Measurements from ENCODE around the gene ACD. TPM values are rescaled to one million over a fixed set of nuclear protein-coding genes. Genes with fewer than 3 reads are reported as not detected.
A peak's percentile ranks its signal among the peaks of the same experiment; 100 is the strongest.

The ACD gene
- total RNA-seq, 1 donor from 2014 or later, result 7.1 TPM

GRCh38 chr16:67644038-67644437 is 16.0 kb downstream of the ACD start:
- intact Hi-C loops (cut with micrococcal nuclease), result no loop called here
- peaks cover 50% of the 10 kb centered on the region for H3K27me3 ChIP-seq (ENCODE audit: low read depth)
- H3K36me3 ChIP-seq, result peaks cover 6% of the 10 kb centered on the region
- H3K4me3 ChIP-seq, result no peak overlapping the region
- peaks cover 45% of the 10 kb centered on the region for H3K4me1 ChIP-seq
- no peak for TF ChIP-seq CTCF (IDR thresholded peaks at IDR 0.05; ENCODE audit: borderline replicate concordance)
- DNase-seq, result no peak
- no peak overlapping the region for H3K27ac ChIP-seq (replicated peaks)
- no peaks in the 10 kb centered on the region for H3K9me3 ChIP-seq (replicated peaks)

DNA sequence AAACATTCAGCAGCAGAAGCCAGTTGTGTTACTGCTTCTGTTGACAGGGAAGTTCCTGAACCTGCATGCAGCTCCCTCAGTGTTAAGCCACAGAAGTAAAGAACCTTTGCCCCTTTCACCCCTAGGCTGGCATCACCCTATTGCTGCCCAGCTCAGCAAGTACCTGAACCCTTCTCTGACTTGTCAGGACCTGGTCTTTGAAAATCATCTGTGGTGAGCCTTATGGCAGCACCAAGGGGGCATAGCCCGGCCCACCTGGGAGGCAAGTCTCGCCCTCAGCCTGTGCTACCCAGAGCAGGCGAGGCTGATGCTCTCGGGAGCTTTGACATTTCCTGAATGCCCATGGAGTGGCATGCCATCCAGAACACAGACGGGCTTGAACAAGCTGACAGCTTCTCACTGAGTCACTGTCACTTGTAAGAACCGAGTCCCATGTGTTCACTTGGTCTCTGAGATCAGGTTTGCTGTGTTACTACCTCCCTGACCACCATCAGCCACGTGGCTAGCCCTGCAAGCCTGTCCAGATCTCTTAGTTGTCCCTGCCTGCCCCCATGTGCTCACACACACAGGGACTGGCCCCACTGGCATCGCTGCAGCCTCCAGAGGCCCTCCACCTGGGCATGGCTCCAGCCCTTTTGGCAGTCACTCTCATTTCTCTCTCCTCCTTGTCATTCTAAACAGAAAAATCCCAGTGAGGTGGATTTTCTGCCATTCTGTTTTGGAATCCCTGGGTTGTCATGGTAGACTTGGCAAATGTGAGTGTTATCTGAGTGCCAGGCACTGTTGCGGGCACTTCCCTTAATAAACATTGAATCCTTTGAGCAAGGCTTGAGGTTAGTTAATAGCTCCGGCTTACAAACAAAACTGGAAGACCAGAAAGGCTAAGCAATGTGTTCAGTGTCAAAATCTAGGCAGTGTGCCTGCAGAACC is 18.0 kb downstream of the ACD start:
- TF ChIP-seq CTCF (IDR thresholded peaks at IDR 0.05; ENCODE audit: borderline replicate concordance), result no peak
- peaks cover 26% of the 10 kb centered on the region for H3K36me3 ChIP-seq
- H3K9me3 ChIP-seq (replicated peaks), result no peaks in the 10 kb centered on the region
- intact Hi-C loops (cut with micrococcal nuclease), result no loop called here
- peak overlapping the region; percentile 71 for H3K27ac ChIP-seq (replicated peaks)
- peak; percentile 80 for DNase-seq
- no peak overlapping the region for H3K4me3 ChIP-seq
- H3K27me3 ChIP-seq (ENCODE audit: low read depth), result peaks cover 30% of the 10 kb centered on the region
- H3K4me1 ChIP-seq, result peaks cover 35% of the 10 kb centered on the region

- Histone ChIP-seq H3K9me3 (replicated peaks) (no peaks in the 10 kb centered on the region), H3K4me3 (no peak overlapping the region), H3K27ac (replicated peaks) (no peak overlapping the region), H3K4me1 (peaks cover 24% of the 10 kb centered on the region), H3K36me3 (peaks cover 58% of the 10 kb centered on the region), H3K27me3 (ENCODE audit: low read depth) (no peaks in the 10 kb centered on the region)
- DNase-seq, result no peak
- intact Hi-C loops (cut with micrococcal nuclease), result loop anchor here (10.0 kb wide), 1 partner anchor 63 kb away; no protein-coding TSS in a partner anchor
- no peak for TF ChIP-seq CTCF (IDR thresholded peaks at IDR 0.05; ENCODE audit: borderline replicate concordance)
Measured at GRCh38 chr16:67637625-67638024, 22.4 kb downstream of the ACD start.

- Histone ChIP-seq H3K4me3 (no peak overlapping the region), H3K36me3 (peaks cover 65% of the 10 kb centered on the region), H3K4me1 (peaks cover 24% of the 10 kb centered on the region), H3K27ac (replicated peaks) (no peak overlapping the region), H3K9me3 (replicated peaks) (no peaks in the 10 kb centered on the region), H3K27me3 (ENCODE audit: low read depth) (no peaks in the 10 kb centered on the region)
- no peak for DNase-seq
- intact Hi-C loops (cut with micrococcal nuclease), result loop anchor here (10.0 kb wide), 1 partner anchor 62 kb away; no protein-coding TSS in a partner anchor
- no peak for TF ChIP-seq CTCF (IDR thresholded peaks at IDR 0.05; ENCODE audit: borderline replicate concordance)
Measured at GRCh38 chr16:67636713-67637112, 23.3 kb downstream of the ACD start.

GRCh38 chr16:67632415-67633172 is 27.5 kb downstream of the ACD start:
- H3K9me3 ChIP-seq (replicated peaks), result no peaks in the 10 kb centered on the region
- peaks cover 11% of the 10 kb centered on the region for H3K4me1 ChIP-seq
- intact Hi-C loops (cut with micrococcal nuclease), result loop anchor here (10.0 kb wide), 1 partner anchor 58 kb away; no protein-coding TSS in a partner anchor
- peaks cover 84% of the 10 kb centered on the region for H3K36me3 ChIP-seq
- peak; percentile 57 for DNase-seq
- H3K27me3 ChIP-seq (ENCODE audit: low read depth), result no peaks in the 10 kb centered on the region
- peak overlapping the region; percentile 13 for H3K27ac ChIP-seq (replicated peaks)
- TF ChIP-seq CTCF (IDR thresholded peaks at IDR 0.05; ENCODE audit: borderline replicate concordance), result no peak
- H3K4me3 ChIP-seq, result no peak overlapping the region
